Mammary epithelial cell (primary cell): Measurements from ENCODE around the gene ARRDC5.

ENCODE experiments used
- CTCF ChIP-seq, 2 donors: IDR thresholded peaks in 1 of 2; conservative IDR thresholded peaks in 1 of 2; 2 replicates each; pipeline ENCODE4 v1.5.1; 2011 to 2012; ENCODE audit warnings: inconsistent platforms in 2 of 2, low read length in 2 of 2, mild to moderate bottlenecking in 2 of 2, control low read depth in 1 of 2, low read depth in 1 of 2; ENCODE audit not compliant: insufficient read depth in 1 of 2; ENCODE audit errors: extremely low read depth in 1 of 2
- EZH2 ChIP-seq: IDR thresholded peaks from 2 replicates; pipeline ENCODE4 v1.6.1; 2012; ENCODE audit warnings: low read length, inconsistent platforms, borderline replicate concordance

DNA sequence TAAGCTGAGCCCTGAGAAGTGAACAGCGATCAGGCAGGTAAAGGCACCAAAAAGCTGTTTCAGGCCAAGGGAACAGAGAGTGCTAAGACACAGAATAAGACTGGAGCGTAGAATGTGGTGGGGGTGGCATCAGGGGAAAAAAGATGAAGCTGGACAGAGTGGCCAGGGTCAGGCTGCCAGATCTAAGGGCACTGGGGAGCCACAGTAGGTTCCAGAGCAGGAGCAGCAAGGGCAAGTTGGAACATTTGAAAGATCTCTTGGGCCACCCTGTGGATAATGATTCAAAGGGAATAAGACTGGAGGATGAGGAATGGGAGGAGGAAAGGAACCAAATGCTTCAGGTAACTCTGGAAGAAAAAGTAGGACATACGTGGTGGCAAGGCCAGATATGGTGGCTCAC lies 28.8 kb downstream of the ARRDC5 start:
- TF ChIP-seq CTCF (conservative IDR thresholded peaks at IDR 0.05 in 1 of 2, IDR thresholded peaks at IDR 0.05 in 1 of 2; ENCODE audit: extremely low read depth in 1 of 2, insufficient read depth in 1 of 2, low read depth in 1 of 2, low read length in 2 of 2) (no peak), EZH2 (no peak)
